Neutrophil (primary cell): ENCODE measurements around the gene FOXB1.

Source experiments
- H3K27ac ChIP-seq: fragments of 200-600 bp; sonication (generic); 2 replicates; pipeline ENCODE4 v1.5.1; 2016; ENCODE audit warnings: mild to moderate bottlenecking, moderate library complexity
- H3K27me3 ChIP-seq: fragments of 200-600 bp; sonication (generic); 2 replicates; pipeline ENCODE4 v1.6.0; 2016; ENCODE audit warnings: mild to moderate bottlenecking
- H3K36me3 ChIP-seq: fragments of 200-600 bp; sonication (generic); 2 replicates; pipeline ENCODE4 v1.5.1; 2017
- H3K4me1 ChIP-seq, 2 experiments: fragments of 200-600 bp in 1 of 2; sonication (generic) in 1 of 2; 1 replicate in 1 of 2; 2 replicates in 1 of 2; pipeline versions ENCODE4 v1.5.1 to v1.6.1; 2013 to 2016; ENCODE audit warnings: low read depth in 1 of 2, low read length in 1 of 2, mild to moderate bottlenecking in 1 of 2, moderate library complexity in 1 of 2; ENCODE audit not compliant: control insufficient read depth in 1 of 2, insufficient read depth in 1 of 2
- H3K4me3 ChIP-seq, 2 experiments: fragments of 200-600 bp in 1 of 2; sonication (generic) in 1 of 2; 1 replicate in 1 of 2; 2 replicates in 1 of 2; pipeline ENCODE4 v1.5.1; 2013 to 2016; ENCODE audit warnings: low read depth in 1 of 2, low read length in 1 of 2, mild to moderate bottlenecking in 1 of 2, moderate library complexity in 1 of 2
- H3K9me3 ChIP-seq: fragments of 200-600 bp; sonication (generic); 2 replicates; pipeline ENCODE4 v1.5.1; 2016
- TF ChIP-seq, protein P1 (sequence below): fragments of 200-600 bp; sonication (generic); IDR thresholded peaks from 2 replicates; pipeline ENCODE4 v1.5.1; 2016; ENCODE audit warnings: antibody characterized with exemption

The FOXB1 gene

GRCh38 chr15:59991834-59992233, 12.3 kb upstream of the FOXB1 start:
- no peaks in the 10 kb centered on the region for H3K9me3 ChIP-seq
- no peak overlapping the region for H3K4me3 ChIP-seq
- H3K27me3 ChIP-seq: peaks cover 93% of the 10 kb centered on the region
- H3K4me1 ChIP-seq: no peaks in the 10 kb centered on the region
- H3K27ac ChIP-seq: no peak overlapping the region
- TF ChIP-seq, protein P1, sequence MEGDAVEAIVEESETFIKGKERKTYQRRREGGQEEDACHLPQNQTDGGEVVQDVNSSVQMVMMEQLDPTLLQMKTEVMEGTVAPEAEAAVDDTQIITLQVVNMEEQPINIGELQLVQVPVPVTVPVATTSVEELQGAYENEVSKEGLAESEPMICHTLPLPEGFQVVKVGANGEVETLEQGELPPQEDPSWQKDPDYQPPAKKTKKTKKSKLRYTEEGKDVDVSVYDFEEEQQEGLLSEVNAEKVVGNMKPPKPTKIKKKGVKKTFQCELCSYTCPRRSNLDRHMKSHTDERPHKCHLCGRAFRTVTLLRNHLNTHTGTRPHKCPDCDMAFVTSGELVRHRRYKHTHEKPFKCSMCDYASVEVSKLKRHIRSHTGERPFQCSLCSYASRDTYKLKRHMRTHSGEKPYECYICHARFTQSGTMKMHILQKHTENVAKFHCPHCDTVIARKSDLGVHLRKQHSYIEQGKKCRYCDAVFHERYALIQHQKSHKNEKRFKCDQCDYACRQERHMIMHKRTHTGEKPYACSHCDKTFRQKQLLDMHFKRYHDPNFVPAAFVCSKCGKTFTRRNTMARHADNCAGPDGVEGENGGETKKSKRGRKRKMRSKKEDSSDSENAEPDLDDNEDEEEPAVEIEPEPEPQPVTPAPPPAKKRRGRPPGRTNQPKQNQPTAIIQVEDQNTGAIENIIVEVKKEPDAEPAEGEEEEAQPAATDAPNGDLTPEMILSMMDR: no peak
- H3K36me3 ChIP-seq: no peaks in the 10 kb centered on the region

DNA sequence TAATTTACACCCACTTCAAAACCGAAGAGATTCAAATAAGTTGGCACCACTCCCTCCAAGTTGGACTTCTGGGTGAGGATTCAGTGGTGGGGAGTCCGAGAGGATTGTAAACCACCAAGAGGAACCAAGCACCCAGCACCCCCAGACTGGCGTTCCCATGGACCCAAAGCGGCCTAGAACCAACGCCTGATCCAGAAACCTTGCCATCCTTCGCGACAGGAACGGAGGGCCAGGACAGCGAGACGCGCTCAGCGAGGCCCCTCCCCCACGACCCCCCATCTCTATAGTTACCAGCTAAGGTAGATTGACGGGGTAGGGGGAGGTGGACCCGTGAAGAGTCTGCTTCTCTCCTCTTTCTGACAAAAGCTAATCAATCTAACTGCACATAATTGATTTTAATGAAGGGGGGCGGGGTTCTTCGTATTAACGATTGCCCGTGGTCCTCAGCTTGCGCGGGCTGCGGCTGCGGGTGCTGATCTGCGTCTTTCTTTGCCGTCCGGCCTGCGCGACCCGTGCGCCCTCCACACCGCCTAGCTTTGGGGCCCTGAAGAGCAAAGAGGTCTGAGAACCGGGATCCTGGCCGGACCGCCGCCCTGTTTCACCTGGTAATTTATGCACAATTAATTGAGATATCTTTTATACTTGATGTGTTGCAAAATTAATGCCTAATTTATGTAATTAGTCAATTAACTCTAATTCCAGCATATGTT, 10.9 kb upstream of the FOXB1 start:
- Histone ChIP-seq H3K9me3 (no peaks in the 10 kb centered on the region), H3K4me1 (peaks cover 0 to 5% of the 10 kb centered on the region in 2 experiments), H3K4me3 (no peak overlapping the region), H3K27ac (no peak overlapping the region), H3K36me3 (no peaks in the 10 kb centered on the region), H3K27me3 (peaks cover 100% of the 10 kb centered on the region)
- TF ChIP-seq, protein P1: no peak

DNA sequence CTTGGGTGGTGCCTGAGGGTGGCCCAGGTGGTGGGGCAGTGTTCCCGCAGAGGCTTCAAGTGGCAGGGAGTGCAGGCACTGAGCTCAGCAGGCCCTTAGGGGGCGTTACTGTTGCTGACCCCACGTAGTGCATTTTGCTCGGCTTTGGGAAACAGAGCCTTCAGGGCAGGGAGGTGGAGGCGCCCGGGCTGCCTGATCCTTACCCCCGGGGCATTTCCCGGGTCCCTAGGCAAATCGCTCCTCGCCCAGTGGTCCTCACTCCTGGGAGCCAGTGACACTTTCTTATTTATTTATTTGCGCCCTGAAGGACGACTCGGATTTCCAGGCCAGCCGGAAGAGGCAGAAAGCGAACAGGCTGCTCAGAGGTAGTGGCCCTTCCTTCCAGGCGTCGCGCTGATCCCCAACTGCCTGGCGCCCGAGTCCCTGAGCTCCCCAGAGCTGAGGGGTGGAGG, 10.1 kb upstream of the FOXB1 start:
- H3K27ac ChIP-seq: no peak overlapping the region
- H3K27me3 ChIP-seq: peaks cover 100% of the 10 kb centered on the region
- H3K4me1 ChIP-seq: peaks cover 0 to 5% of the 10 kb centered on the region in 2 experiments
- no peaks in the 10 kb centered on the region for H3K9me3 ChIP-seq
- TF ChIP-seq, protein P1: no peak
- H3K4me3 ChIP-seq: no peak overlapping the region
- H3K36me3 ChIP-seq: no peaks in the 10 kb centered on the region

DNA sequence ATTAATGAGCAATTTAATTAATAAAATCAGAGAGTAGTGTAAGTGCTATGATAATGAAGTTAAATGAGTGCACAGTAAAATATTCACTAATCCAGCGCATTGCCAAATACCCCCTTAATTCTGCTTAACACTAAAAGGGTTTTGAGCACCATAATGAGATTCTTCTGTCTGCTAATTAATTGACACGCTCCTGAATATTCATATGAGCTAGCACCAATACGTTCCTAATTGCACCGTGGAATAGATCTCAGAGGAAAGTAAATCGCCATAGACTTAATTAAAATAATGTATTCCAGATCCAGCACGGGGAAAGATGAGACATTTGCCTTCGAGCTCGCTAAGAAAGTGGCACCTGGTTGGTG, 9.6 kb upstream of the FOXB1 start:
- Histone ChIP-seq H3K9me3 (no peaks in the 10 kb centered on the region), H3K27me3 (peaks cover 100% of the 10 kb centered on the region), H3K4me1 (peaks cover 0 to 5% of the 10 kb centered on the region in 2 experiments), H3K4me3 (no peak overlapping the region), H3K36me3 (no peaks in the 10 kb centered on the region), H3K27ac (no peak overlapping the region)
- TF ChIP-seq, protein P1: no peak

- no peak overlapping the region for H3K4me3 ChIP-seq
- TF ChIP-seq, protein P1: no peak
- peaks cover 100% of the 10 kb centered on the region for H3K27me3 ChIP-seq
- no peaks in the 10 kb centered on the region for H3K9me3 ChIP-seq
- H3K36me3 ChIP-seq: no peaks in the 10 kb centered on the region
- H3K27ac ChIP-seq: no peak overlapping the region
- peaks cover 0 to 5% of the 10 kb centered on the region in 2 experiments for H3K4me1 ChIP-seq
Measured at GRCh38 chr15:59994888-59995557, 9.1 kb upstream of the FOXB1 start.
